Cardiac septum (tissue), 1 donor: ENCODE results near the gene GNA15. TPM values are rescaled to one million over a fixed set of nuclear protein-coding genes. Genes with fewer than 3 reads are reported as not detected.

Experiments
- DNase-seq: peaks from one replicate; pipeline ENCODE4 v3.0.0-alpha.2; 2020; ENCODE audit warnings: low spot score
- intact Hi-C: fragments of 100-400 bp; cut with DNase I; formaldehyde crosslinking; loops from one replicate; pipeline ENCODE4 v1.14.0; 2022
- total RNA-seq: library from RNA; stranded (reverse); fragmentation: NEBNext Ultra II Directional; extraction: Animal tissue kit (Norgen Biotek cat#: 25700); gene quantifications from one replicate; pipeline ENCODE4 v1.2.1, GENCODE V29; 2021
- donor health status: DM: no; HTN: no; CAD: no.

GNA15 gene
- total RNA-seq, 1 donor from 2014 or later = 1.9 TPM

DNA sequence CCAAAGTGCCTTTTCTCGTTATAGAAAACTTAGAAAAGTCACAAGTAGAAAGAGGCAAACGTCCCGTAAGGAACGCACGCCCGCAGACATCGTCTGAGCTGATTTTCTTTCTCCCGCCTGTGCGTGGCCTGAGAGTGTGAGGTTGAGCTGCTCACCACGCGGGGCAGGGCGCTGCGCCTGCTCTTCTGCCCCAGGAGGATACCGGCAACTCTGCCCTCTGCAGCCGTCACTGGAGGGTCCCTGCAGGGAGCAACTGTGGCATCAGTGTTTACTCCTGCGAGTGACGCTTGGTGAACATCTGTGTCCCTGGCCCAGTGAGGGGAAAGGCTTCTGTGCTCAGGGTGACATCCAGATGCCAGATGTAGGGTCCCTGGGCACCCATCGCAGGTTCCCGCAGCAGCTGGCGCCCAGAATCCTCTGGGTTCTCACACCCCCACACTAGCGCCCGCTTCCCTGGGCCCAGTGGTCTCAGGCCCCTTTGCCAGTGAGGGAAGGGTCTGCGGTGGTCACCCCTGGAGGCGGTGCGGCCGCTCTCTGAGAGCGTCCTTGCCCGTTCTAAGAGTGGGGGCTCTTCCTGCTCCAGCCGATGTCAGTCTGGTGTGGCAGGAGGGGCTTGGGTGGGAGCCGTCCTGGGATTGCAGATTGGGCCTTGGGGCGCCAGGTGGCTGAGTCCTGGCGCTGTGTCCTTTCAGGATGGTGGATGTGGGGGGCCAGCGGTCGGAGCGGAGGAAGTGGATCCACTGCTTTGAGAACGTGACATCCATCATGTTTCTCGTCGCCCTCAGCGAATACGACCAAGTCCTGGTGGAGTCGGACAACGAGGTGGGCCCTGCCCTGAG lies 17.4 kb upstream of the GNA15 start:
- intact Hi-C loops = no loop called here
- no peak for DNase-seq

DNA sequence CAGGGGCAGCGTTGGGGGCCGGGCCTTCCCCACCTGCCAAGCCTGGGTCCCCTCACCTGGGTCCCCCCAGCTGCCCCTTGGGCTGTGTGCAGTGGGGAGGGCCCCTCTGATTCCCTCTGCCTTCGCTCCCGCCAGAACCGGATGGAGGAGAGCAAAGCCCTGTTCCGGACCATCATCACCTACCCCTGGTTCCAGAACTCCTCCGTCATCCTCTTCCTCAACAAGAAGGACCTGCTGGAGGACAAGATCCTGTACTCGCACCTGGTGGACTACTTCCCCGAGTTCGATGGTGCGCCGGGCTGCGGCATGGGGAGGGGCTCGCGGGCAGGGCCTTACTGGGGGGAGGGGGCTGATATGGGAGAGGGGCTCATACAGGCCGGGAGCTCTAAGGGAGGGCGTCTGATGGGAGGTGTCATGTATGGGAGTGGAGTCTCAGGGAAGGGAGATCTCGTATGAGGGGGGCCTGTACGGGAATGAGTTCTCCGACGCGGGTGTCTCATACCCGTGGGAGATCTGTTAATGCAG lies 16.7 kb upstream of the GNA15 start:
- no peak for DNase-seq
- intact Hi-C loops = no loop called here

DNA sequence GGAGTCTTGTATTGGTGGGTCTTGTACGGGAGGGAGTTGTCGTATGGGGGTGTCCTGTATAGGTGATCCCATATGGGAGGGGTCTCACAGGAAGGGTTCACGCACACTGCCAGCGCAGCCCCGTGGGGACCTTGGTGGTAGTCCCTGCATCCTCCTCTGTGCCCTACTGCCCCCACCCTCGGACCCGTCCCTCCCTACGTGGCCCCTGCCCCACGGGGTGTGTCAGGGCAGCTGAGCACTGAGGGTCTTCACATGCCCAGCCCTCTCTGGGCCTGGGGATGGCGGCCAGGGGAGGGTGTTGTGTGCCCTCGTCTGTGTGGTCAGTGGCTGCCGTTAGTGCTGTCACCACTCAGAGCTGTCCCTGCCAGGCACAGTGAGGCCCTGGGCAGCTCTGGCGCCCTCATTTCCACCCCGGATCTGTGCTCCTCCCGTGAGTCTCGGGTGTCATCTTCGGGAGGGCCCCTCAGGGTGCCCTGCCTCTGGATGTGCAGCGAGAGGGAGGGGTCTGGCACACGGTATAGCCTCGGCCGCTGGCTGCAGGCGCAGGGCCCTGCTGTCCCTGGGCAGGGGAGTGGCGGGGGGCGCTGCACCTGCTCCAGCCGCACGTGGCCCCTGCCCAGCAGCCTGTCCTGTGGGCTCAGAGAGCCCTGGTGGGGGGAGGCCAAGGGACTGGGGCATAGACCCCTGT lies 16.0 kb upstream of the GNA15 start:
- no peak for DNase-seq
- intact Hi-C loops = loop anchor here (10.0 kb wide), 1 partner anchor 45 kb away; no protein-coding TSS in a partner anchor

DNA sequence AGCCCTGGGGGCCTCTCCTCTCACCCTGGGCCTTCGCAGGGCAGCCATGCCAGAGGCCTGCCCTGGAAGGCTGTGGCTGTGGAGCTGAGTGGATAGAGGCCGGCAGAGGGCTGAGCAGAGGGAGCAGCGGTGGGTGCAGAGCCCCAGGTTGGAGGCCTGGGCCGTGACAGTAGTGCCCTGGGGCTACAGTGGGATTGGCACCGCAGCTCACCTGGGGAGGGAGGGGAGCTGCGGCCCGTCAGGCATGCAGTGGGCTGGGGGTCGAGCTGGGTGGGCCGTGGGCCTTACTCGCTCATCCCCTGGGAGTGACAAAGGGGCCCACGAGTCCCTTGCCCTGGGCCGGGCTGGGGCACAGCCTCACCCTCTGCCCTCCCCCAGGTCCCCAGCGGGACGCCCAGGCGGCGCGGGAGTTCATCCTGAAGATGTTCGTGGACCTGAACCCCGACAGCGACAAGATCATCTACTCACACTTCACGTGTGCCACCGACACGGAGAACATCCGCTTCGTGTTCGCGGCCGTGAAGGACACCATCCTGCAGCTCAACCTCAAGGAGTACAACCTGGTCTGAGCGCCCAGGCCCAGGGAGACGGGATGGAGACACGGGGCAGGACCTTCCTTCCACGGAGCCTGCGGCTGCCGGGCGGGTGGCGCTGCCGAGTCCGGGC lies 15.1 kb upstream of the GNA15 start:
- intact Hi-C loops = loop anchor here (10.0 kb wide), 1 partner anchor 46 kb away; no protein-coding TSS in a partner anchor

DNA sequence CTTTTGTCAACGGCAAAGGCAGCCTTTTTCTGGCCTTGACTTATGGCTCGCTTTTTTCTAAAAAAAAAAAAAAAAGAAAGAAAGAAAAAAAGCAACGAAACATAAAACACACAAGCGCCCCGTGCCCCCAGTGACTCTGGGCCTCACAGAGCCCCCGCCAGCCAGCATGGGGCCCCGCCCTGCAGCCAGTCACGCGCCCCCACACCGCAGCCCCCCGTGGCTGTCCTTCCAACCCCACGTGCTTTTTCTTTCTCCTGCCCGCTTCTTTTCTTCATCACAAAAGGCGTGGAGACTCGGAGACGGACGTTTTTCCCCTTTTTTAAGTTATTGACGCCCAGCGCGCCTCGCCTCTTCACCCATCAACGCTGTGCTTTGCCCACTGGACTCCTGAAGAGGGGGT lies 14.4 kb upstream of the GNA15 start:
- DNase-seq = no peak
- intact Hi-C loops = loop anchor here (10.0 kb wide), 1 partner anchor 47 kb away; no protein-coding TSS in a partner anchor

More for the DNA sequence above, 15.1 kb upstream of the GNA15 start:
- no peak for DNase-seq

DNA sequence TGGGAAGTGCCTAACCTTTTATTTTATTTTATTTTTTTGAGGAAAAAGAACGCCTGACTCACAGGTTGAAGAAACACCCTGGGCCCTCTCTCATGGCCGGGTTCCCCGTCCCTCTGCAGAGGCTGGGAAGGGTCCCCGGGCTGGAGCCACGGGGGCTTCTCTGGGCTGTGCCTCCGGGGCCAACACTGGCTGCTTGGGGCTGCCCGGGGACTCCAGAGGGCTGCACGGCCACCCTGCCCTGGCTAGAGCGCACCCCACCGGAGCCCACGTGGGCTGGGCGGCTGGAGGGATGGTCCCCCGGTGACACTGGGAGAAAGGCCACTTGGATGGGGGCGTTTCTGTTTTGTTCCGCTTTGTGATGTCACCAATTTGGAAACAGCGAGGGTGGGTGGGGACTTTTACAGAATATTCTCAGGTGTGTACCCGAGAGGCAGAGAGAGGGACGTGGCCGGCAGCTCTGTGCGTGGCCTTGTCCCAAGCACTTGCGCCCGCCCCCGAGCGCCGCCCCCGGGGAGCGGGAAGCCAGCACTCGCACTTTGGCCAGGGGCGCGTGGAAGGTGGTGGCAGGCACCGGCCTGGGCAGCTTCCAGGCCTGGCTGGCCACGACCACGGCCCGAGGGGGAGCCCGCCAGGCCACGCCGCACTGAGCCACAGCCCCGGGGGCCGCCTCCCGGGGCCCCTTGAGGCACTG lies 13.9 kb upstream of the GNA15 start:
- intact Hi-C loops = loop anchor here (10.0 kb wide), 1 partner anchor 47 kb away; no protein-coding TSS in a partner anchor
- DNase-seq = no peak

DNA sequence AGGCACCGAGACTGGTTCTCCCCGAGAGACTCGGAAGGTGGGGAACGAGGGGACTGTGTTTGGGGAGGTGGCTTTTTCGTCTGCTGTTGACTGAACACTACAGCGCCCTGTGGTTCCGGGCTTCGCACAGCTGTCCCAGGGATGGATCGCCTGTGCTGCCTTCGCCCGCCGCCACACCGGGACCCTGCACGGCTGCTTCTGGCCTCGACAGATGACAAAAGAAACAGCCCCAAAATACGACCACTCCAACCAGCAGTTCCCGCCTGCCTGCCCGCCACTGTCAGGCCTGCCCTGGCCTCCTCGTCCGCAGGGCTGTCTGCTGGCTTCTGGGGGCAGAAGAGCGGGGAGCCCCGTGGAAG lies 13.3 kb upstream of the GNA15 start:
- DNase-seq = no peak
- intact Hi-C loops = loop anchor here (10.0 kb wide), 1 partner anchor 48 kb away; no protein-coding TSS in a partner anchor

DNA sequence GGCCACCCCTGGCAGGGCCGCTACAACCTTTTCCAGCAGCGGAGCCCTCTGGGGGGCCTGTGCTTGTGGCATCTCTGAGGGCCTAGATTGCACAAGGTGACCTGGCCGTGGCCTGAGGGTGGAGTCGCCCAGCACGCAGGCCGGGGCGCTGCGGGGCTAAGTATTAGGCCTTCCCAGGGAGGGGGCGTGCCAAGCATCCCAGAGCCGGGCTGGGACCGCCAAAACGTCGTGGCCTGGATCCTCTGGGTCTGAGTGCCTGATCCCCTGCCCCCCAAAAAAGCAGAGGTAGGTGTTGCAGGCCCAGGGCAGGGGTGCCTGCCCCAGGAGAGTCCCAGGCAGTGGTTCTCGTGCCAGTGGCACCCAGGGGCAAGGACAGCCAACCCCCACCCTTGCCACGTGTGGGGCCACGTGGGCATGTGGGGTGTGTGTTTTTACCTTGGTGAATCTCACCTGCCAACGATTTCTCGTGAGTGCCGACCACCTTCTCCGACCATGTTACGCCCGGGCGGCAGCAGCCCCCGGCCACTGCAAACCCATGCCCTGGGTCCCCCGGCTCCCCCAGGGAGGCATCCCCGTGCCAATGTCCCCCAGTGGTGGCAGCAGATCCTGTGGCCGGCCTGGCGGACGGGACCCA lies 12.6 kb upstream of the GNA15 start:
- no peak for DNase-seq
- intact Hi-C loops = loop anchor here (10.0 kb wide), 1 partner anchor 48 kb away; no protein-coding TSS in a partner anchor

DNA sequence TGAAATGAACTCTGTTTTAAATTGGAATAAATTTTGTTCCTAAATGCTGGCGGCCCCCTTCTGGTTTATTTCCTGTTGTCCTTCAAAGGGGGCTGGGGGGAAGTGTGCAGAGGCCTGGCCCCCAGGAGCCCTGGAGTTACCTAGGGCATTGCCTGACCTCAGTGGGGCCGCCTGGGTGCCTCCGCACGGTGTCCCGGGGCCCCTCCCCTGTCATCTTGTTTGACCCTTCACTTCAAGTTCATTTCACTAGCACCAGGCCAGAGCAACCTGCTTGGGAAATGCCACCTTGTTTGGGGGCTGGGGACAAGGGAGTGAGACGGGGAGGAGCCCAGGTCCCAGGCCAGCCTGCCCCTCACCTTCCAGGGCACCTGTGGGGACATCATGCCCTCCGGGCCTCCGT lies 11.9 kb upstream of the GNA15 start:
- intact Hi-C loops = loop anchor here (10.0 kb wide), 1 partner anchor 49 kb away; no protein-coding TSS in a partner anchor
- DNase-seq = no peak

DNA sequence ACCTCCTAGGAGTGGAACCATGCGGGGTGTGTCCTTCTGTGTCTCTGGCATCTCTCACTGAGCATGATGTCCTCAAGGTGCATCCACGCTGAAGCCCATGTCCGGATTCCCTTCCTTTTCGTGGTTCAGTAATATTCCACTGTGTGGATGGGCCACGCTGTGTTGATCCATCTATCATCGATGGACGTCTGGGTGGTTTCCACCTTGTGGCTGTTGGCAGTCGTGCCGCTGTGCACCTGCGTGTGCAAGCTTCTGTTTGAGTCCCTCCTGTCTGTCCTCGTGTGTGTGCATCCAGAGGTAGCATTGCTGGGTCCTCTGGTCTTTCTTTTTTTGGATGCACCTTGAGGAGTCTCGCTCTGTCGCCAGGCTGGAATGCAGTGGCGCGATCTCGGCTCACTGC lies 11.2 kb upstream of the GNA15 start:
- intact Hi-C loops = loop anchor here (5.0 to 10.0 kb wide), 2 partner anchors 38 to 50 kb away; no protein-coding TSS in a partner anchor
- DNase-seq = no peak

DNA sequence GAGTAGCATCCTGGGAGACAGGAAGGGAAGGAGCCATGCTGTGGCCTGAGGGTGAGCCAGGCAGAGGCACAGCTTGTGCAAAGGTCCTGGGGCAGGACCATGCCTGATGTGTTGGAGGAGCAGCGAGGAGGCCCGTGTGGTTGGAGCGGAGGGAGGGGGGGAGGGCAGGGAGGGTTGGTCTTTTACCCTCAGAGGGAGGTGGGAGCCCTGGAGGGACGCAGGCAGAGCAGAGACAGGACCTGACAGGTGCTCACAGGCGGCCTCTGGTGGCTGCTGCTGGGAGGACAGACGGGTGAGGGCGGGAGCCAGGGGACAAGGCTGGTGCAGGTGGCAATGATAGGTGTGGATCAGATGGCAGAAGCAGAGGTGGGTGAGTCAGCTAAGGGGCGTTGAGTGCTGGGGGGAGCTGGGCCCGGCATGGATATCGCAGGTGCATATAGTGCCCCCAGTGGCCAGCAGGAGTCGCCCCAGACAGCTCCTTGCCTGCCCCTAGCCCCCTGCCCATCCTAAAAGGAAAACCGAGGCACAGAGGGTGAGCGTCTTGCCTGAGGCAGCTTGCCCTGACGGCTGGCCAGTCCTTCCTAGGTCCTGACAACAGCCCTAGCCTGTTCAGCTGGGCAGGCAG lies 9.8 kb upstream of the GNA15 start:
- peak; percentile 86 for DNase-seq
- intact Hi-C loops = loop anchor here (5.0 to 10.0 kb wide), 2 partner anchors 36 to 51 kb away; no protein-coding TSS in a partner anchor

DNA sequence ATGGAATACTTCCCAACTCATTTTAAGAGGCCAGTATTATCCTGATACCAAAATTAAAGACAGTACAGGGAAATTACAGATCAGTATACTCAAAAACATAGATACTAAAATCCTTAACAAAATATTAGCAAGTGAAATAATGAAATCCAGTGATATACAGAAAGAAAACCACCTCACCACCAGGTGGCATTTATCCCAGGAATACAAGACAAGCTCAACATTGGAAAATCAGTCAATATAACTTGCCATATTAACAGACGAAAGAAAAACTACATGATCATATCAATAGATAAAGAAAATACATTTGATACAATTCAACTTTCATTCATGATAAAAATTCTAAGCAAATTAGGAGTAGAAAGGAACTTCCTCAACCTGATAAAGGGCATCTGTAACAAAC lies 6.7 kb upstream of the GNA15 start:
- intact Hi-C loops = loop anchor here (5.0 to 10.0 kb wide), 2 partner anchors 33 to 54 kb away; no protein-coding TSS in a partner anchor
- DNase-seq = no peak

DNA sequence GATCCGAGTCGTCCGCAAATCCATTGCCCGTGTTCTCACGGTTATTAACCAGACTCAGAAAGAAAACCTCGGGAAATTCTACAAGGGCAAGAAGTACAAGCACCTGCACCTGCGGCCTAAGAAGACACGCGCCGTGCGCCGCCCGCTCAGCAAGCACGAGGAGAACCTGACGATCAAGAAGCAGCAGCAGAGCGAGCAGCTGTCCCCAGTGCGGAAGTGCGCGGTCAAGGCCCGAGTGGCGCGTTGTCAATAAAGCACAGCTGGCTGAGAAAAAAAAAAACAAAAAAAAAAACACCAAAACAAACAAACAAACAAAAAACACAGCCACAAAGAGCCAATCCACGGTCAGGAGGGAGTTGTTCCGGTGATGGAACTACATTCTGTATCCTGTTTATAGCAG lies 4.7 kb upstream of the GNA15 start:
- no peak for DNase-seq
- intact Hi-C loops = no loop called here

DNA sequence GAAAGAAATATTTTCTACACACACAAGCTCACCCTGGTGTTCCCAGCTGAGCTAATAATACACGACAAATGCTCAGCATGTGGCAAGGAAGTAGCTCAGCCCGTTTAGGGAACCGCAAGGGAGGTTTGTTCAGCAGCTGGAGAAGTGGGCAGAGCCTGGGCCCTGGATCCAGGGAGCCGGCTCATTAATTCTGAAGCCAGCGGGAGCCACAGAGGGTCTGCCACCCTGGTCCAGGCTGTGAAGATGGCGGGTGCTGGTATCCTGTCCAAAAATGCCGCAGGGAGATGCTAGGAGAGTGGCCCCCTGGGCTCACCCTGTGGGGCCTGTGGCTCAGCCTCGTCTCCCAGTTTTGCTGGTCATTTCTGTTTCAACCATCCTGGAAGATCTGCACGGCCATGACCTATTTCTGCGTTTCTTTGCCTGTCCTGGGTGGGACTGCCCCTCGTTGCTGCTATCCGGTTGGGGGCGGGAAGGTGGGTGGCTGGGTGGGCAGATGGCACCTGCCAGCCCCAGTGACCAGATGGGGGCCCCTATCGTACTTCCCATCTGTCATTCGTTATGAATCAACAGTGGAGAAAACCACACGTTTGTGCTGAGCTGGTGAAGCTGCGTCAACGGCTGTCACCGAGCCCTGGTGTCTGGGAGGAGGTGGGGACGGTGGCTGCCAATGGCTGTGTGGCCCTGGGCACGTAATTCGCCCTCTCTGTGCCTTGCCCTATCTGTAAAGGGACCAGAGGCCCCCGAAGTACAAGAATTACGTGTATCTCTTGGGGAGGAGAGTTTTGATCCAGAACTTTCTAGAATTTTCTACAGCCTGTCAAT lies 2.7 kb upstream of the GNA15 start:
- DNase-seq = no peak
- intact Hi-C loops = no loop called here

DNA sequence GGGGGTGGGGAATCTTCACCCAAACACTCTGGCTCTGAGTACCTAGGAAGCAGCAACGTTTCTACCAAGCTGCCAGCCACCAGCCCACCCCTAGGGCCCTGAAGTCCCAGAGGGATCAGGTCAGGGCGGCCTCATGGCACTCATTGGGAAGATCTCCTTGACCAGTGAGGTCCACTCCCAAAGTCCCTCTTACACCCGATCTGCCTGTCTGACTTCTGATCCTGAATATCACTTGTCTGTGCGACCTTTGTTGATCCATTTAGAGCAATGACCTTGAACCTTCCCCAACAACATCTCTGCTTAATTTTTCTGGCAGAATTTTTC lies 2.1 kb upstream of the GNA15 start:
- no peak for DNase-seq
- intact Hi-C loops = no loop called here

DNA sequence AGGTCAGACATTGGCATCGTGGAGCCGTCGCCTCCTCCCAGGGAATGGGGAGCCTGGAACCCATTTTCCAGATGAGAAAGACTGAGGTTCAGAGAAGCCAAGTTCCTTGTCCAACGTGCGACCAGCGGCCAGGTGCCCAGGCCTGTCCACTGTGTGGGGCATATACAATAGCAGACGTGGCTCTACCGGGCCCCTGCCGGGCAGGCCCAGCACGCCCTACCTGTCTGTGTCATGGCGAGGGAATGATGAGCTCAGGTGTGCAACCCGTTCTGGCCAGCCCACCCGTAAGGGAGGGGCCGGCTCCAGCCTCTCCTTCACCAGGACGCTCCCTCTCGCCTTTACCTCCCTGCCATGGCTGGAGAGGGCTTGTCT lies 837 bp downstream of the GNA15 start:
- intact Hi-C loops = no loop called here
- no peak for DNase-seq

DNA sequence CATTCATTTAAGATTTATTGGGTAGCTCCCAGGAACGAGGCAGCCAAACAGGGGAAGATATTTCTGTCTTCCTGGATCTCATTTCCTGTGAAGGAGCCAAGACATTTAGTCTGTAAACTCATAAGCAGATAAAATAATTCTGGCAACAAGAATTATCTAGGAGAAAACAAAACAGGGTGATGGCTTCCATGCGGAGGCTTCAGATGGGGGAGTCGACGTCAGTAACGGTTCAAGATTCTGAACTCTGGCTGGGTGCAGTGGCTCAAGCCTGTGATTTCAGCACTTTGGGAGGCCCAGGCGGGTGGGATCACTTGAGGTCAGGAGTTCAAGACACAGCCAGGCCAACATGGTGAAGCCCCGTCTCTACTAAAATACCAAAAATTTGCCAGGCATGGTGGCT lies 1.3 kb downstream of the GNA15 start:
- no peak for DNase-seq
- intact Hi-C loops = no loop called here

DNA sequence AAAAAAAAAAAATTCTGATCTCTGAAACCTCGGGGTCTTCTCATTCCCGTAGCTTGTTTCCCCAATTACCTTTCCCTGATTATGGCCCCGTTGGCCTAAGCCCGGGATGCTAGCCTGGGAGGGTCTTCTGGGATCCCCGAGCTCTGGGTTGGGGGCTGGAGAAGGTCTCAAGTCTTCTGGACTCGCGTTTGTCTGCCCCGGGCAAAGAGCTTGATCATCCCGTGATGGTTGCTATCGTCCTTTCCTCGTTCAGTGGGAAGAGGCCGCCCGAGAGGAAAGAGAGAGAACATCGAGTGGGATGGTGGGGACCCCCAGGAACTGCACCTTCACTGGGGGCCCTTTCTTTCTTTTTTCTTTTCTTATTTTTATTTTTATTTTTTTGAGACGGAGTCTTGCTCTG lies 2.4 kb downstream of the GNA15 start:
- intact Hi-C loops = no loop called here
- no peak for DNase-seq
